GM12864 (cell line): ENCODE measurements around the gene PROZ.

Experiments
- DNase-seq: peaks from one replicate; pipeline ENCODE4 v3.0.0-alpha.2; 2011; ENCODE audit warnings: low read depth
- H3K4me3 ChIP-seq: 2 replicates; pipeline ENCODE4 v1.5.1; 2011; ENCODE audit warnings: mild to moderate bottlenecking, low read depth, low read length, control low read depth
- TF ChIP-seq, protein P1 (sequence below): IDR thresholded peaks from 2 replicates; pipeline ENCODE4 v1.5.1; 2011; ENCODE audit warnings: low read depth, mild to moderate bottlenecking, moderate library complexity, low read length, control low read depth, inconsistent platforms; ENCODE audit errors: missing control alignments

Gene PROZ

GRCh38 chr13:113203507-113204377 lies 45.3 kb downstream of the PROZ start:
- no peak overlapping the region for H3K4me3 ChIP-seq
- TF ChIP-seq, protein P1, sequence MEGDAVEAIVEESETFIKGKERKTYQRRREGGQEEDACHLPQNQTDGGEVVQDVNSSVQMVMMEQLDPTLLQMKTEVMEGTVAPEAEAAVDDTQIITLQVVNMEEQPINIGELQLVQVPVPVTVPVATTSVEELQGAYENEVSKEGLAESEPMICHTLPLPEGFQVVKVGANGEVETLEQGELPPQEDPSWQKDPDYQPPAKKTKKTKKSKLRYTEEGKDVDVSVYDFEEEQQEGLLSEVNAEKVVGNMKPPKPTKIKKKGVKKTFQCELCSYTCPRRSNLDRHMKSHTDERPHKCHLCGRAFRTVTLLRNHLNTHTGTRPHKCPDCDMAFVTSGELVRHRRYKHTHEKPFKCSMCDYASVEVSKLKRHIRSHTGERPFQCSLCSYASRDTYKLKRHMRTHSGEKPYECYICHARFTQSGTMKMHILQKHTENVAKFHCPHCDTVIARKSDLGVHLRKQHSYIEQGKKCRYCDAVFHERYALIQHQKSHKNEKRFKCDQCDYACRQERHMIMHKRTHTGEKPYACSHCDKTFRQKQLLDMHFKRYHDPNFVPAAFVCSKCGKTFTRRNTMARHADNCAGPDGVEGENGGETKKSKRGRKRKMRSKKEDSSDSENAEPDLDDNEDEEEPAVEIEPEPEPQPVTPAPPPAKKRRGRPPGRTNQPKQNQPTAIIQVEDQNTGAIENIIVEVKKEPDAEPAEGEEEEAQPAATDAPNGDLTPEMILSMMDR, result no peak
- no peak for DNase-seq

DNA sequence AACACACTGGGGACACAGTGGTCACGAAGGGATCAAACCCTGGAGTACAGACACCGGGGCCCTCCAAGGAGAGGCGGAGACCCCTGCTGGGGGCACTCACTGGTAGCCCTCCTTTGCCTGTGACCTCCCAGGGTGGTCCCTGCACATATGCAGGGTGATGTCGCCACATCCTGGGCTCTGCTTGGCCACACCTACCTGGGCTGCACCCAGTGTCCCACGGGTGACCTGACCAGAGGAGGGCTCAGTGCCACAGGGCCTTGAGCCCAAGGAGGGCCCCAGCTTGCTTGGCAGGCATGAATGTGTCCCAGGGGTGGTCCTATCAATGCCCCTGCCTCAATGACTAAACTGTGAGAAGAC lies 45.9 kb downstream of the PROZ start:
- TF ChIP-seq, protein P1, result no peak
- no peak overlapping the region for H3K4me3 ChIP-seq
- no peak for DNase-seq

DNA sequence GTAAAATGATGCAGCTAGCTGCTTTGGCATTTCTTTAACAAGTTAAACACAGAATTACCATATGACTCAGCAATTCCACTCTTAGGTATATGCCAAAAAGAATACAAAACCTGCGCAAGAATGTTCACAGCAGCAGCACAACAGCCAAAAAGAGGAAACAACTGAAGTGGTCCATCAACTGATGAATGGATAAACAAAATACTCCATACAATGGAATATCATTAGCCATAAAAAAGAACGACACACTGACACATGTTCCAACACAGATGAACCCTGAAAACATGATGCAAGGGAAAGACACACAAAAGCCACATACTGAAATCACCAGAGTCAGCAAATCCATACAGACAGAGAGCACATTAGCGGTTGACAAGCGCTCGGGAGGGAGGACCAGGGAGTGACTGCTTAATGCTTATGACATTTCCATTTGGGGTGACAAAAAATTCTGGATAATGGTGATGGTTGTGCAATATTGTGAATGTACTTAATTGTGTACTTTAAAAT lies 47.0 kb downstream of the PROZ start:
- DNase-seq, result no peak
- TF ChIP-seq, protein P1, result no peak
- no peak overlapping the region for H3K4me3 ChIP-seq

DNA sequence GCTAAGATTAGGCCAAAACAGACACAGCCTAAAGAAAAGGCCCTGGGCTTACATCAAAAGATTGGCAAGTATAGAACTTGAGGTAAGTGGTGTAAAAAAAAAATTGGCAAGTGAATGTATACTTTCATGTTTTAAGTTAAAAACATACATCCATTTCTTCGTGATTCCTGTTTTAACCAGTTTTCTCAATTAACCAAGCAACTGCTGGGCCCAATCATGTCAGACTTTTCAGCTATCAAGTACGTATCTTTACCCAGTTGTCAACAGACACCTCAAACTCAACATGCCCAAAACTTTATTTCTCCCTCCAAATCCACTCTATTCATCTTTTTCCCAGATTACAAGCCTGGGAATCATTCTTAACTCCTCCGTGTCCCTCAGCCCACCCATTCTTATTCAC lies 49.0 kb downstream of the PROZ start:
- peak overlapping the region; percentile 100 for H3K4me3 ChIP-seq
- no peak for DNase-seq
- TF ChIP-seq, protein P1, result no peak

DNA sequence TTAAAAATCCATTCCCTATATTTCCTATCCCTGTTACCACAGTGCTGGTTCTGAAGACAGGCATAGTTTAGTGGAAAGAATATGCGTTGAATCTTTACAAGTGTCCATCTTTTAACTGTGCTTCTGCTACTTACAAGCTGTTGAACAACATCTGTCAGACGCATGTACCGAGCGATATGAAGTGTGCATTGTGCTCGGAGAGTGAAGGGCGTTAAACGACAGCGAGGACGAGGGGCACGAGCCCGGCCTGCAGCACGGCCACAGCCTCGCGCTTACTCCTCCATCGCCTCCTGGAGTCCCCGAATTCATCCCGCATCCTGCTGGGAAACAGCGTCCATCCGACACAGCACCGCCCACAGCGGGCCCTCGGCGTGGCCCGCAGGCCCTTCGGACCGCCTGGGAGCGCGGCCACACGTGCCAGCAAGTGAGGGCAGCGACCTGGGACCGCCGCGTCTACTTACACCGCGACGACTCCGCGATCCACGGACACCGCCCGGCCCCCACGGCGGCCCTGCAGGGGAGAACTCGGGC lies 49.5 kb downstream of the PROZ start:
- no peak for DNase-seq
- peak overlapping the region; percentile 100 for H3K4me3 ChIP-seq
- TF ChIP-seq, protein P1, result no peak

GRCh38 chr13:113208421-113209335 lies 50.2 kb downstream of the PROZ start, which contains the start of gene PCID2:
TSS of gene PCID2 (minus strand) at chr13:113208669. CDS start at chr13:113208634, 35 bp downstream.
- H3K4me3 ChIP-seq, result peak within 1 kb of the TSS; percentile 100
- peak; percentile 68 for DNase-seq
- TF ChIP-seq, protein P1, result no peak
